ENCODE data around the gene CNGA1.
"Not testable (repeated sequence)": the region's sequence is repeated elsewhere in the genome, so short reads cannot be mapped to it uniquely, and the experiment has no call there.

CNGA1 gene

GRCh38 chr4:48027653-48028052, 11.2 kb upstream of the CNGA1 start:
- Histone ChIP-seq H3K9me3 (ENCODE audit: control insufficient read depth, low read depth, low read length) (no peaks in the 10 kb centered on the region), H3K4me3 (ENCODE audit: low read length) (no peak overlapping the region), H3K9ac (ENCODE audit: low read length) (no peak overlapping the region), H3K27me3 (ENCODE audit: control insufficient read depth, insufficient read depth, low read length) (no peaks in the 10 kb centered on the region), H3K36me3 (ENCODE audit: control insufficient read depth, low read depth, low read length) (peaks cover 3% of the 10 kb centered on the region), H3K27ac (ENCODE audit: low read length) (no peak overlapping the region), H3K4me1 (ENCODE audit: control insufficient read depth, low read depth, low read length) (peaks cover 25% of the 10 kb centered on the region)

- no peak overlapping the region for H3K9ac ChIP-seq (ENCODE audit: low read length)
- no peak overlapping the region for H3K4me3 ChIP-seq (ENCODE audit: low read length)
- H3K27me3 ChIP-seq (ENCODE audit: control insufficient read depth, insufficient read depth, low read length): no peaks in the 10 kb centered on the region
- H3K9me3 ChIP-seq (ENCODE audit: control insufficient read depth, low read depth, low read length): no peaks in the 10 kb centered on the region
- peaks cover 17% of the 10 kb centered on the region for H3K4me1 ChIP-seq (ENCODE audit: control insufficient read depth, low read depth, low read length)
- no peak overlapping the region for H3K27ac ChIP-seq (ENCODE audit: low read length)
- peaks cover 3% of the 10 kb centered on the region for H3K36me3 ChIP-seq (ENCODE audit: control insufficient read depth, low read depth, low read length)
These were observed 8.5 kb upstream of the CNGA1 start for GRCh38 chr4:48025005-48025404.

- peaks cover 13% of the 10 kb centered on the region for H3K4me1 ChIP-seq (ENCODE audit: control insufficient read depth, low read depth, low read length)
- H3K27ac ChIP-seq (ENCODE audit: low read length): no peak overlapping the region
- H3K9me3 ChIP-seq (ENCODE audit: control insufficient read depth, low read depth, low read length): no peaks in the 10 kb centered on the region
- no peaks in the 10 kb centered on the region for H3K27me3 ChIP-seq (ENCODE audit: control insufficient read depth, insufficient read depth, low read length)
- H3K36me3 ChIP-seq (ENCODE audit: control insufficient read depth, low read depth, low read length): peaks cover 3% of the 10 kb centered on the region
- no peak overlapping the region for H3K9ac ChIP-seq (ENCODE audit: low read length)
- no peak overlapping the region for H3K4me3 ChIP-seq (ENCODE audit: low read length)
These were observed 8.0 kb upstream of the CNGA1 start for GRCh38 chr4:48024522-48024921.

GRCh38 chr4:48022192-48022799, 5.8 kb upstream of the CNGA1 start:
- Histone ChIP-seq H3K27ac (ENCODE audit: low read length) (no peak overlapping the region), H3K4me3 (ENCODE audit: low read length) (no peak overlapping the region), H3K9ac (ENCODE audit: low read length) (no peak overlapping the region), H3K4me1 (ENCODE audit: control insufficient read depth, low read depth, low read length) (no peaks in the 10 kb centered on the region), H3K9me3 (ENCODE audit: control insufficient read depth, low read depth, low read length) (no peaks in the 10 kb centered on the region), H3K36me3 (ENCODE audit: control insufficient read depth, low read depth, low read length) (peaks cover 3% of the 10 kb centered on the region), H3K27me3 (ENCODE audit: control insufficient read depth, insufficient read depth, low read length) (peaks cover 14% of the 10 kb centered on the region)

GRCh38 chr4:48021100-48021499, 4.6 kb upstream of the CNGA1 start:
- H3K27ac ChIP-seq (ENCODE audit: low read length): no peak overlapping the region
- H3K27me3 ChIP-seq (ENCODE audit: control insufficient read depth, insufficient read depth, low read length): peaks cover 20% of the 10 kb centered on the region
- no peaks in the 10 kb centered on the region for H3K4me1 ChIP-seq (ENCODE audit: control insufficient read depth, low read depth, low read length)

GRCh38 chr4:48018112-48018511, 1.6 kb upstream of the CNGA1 start:
- H3K27ac ChIP-seq (ENCODE audit: low read length): no peak overlapping the region
- H3K9ac ChIP-seq (ENCODE audit: low read length): no peak overlapping the region
- H3K4me3 ChIP-seq (ENCODE audit: low read length): no peak overlapping the region
- H3K36me3 ChIP-seq (ENCODE audit: control insufficient read depth, low read depth, low read length): no peaks in the 10 kb centered on the region
- no peaks in the 10 kb centered on the region for H3K9me3 ChIP-seq (ENCODE audit: control insufficient read depth, low read depth, low read length)
- H3K27me3 ChIP-seq (ENCODE audit: control insufficient read depth, insufficient read depth, low read length): peaks cover 20% of the 10 kb centered on the region
- H3K4me1 ChIP-seq (ENCODE audit: control insufficient read depth, low read depth, low read length): no peaks in the 10 kb centered on the region

More at GRCh38 chr4:48021100-48021499, 4.6 kb upstream of the CNGA1 start:
- H3K36me3 ChIP-seq (ENCODE audit: control insufficient read depth, low read depth, low read length): no peaks in the 10 kb centered on the region
- no peak overlapping the region for H3K9ac ChIP-seq (ENCODE audit: low read length)
- no peaks in the 10 kb centered on the region for H3K9me3 ChIP-seq (ENCODE audit: control insufficient read depth, low read depth, low read length)
- H3K4me3 ChIP-seq (ENCODE audit: low read length): no peak overlapping the region

- Histone ChIP-seq H3K27ac (ENCODE audit: low read length) (no peak overlapping the region), H3K9ac (ENCODE audit: low read length) (peak overlapping the region; percentile 61)
These were observed 659 bp upstream of the CNGA1 start for GRCh38 chr4:48017108-48017571.

GRCh38 chr4:48015678-48016077, 803 bp downstream of the CNGA1 start:
- H3K9me3 ChIP-seq (ENCODE audit: control insufficient read depth, low read depth, low read length): no peaks in the 10 kb centered on the region
- H3K27ac ChIP-seq (ENCODE audit: low read length): no peak overlapping the region
- peak overlapping the region; percentile 43 for H3K9ac ChIP-seq (ENCODE audit: low read length)
- H3K4me1 ChIP-seq (ENCODE audit: control insufficient read depth, low read depth, low read length): no peaks in the 10 kb centered on the region
- H3K4me3 ChIP-seq (ENCODE audit: low read length): peak overlapping the region; percentile 96
- H3K36me3 ChIP-seq (ENCODE audit: control insufficient read depth, low read depth, low read length): no peaks in the 10 kb centered on the region
- peaks cover 20% of the 10 kb centered on the region for H3K27me3 ChIP-seq (ENCODE audit: control insufficient read depth, insufficient read depth, low read length)

More at GRCh38 chr4:48017108-48017571, 659 bp upstream of the CNGA1 start:
- Histone ChIP-seq H3K4me3 (ENCODE audit: low read length) (peak overlapping the region; percentile 96), H3K36me3 (ENCODE audit: control insufficient read depth, low read depth, low read length) (no peaks in the 10 kb centered on the region), H3K4me1 (ENCODE audit: control insufficient read depth, low read depth, low read length) (no peaks in the 10 kb centered on the region), H3K27me3 (ENCODE audit: control insufficient read depth, insufficient read depth, low read length) (peaks cover 20% of the 10 kb centered on the region), H3K9me3 (ENCODE audit: control insufficient read depth, low read depth, low read length) (no peaks in the 10 kb centered on the region)

- Histone ChIP-seq H3K9me3 (ENCODE audit: control insufficient read depth, low read depth, low read length) (peaks cover 2% of the 10 kb centered on the region), H3K27ac (ENCODE audit: low read length) (no peak overlapping the region), H3K4me3 (ENCODE audit: low read length) (no peak overlapping the region), H3K27me3 (ENCODE audit: control insufficient read depth, insufficient read depth, low read length) (peaks cover 20% of the 10 kb centered on the region), H3K36me3 (ENCODE audit: control insufficient read depth, low read depth, low read length) (no peaks in the 10 kb centered on the region), H3K4me1 (ENCODE audit: control insufficient read depth, low read depth, low read length) (no peaks in the 10 kb centered on the region), H3K9ac (ENCODE audit: low read length) (no peak overlapping the region)
These were observed 1.3 kb downstream of the CNGA1 start for GRCh38 chr4:48015216-48015615.

- peaks cover 14% of the 10 kb centered on the region for H3K9me3 ChIP-seq (ENCODE audit: control insufficient read depth, low read depth, low read length)
- no peaks in the 10 kb centered on the region for H3K36me3 ChIP-seq (ENCODE audit: control insufficient read depth, low read depth, low read length)
- H3K4me3 ChIP-seq (ENCODE audit: low read length): no peak overlapping the region
- no peaks in the 10 kb centered on the region for H3K4me1 ChIP-seq (ENCODE audit: control insufficient read depth, low read depth, low read length)
- no peak overlapping the region for H3K27ac ChIP-seq (ENCODE audit: low read length)
- H3K27me3 ChIP-seq (ENCODE audit: control insufficient read depth, insufficient read depth, low read length): peaks cover 11% of the 10 kb centered on the region
- no peak overlapping the region for H3K9ac ChIP-seq (ENCODE audit: low read length)
These were observed 3.7 kb downstream of the CNGA1 start for GRCh38 chr4:48012824-48013223.

GRCh38 chr4:48011722-48012121, 4.8 kb downstream of the CNGA1 start:
- peaks cover under 1% of the 10 kb centered on the region for H3K27me3 ChIP-seq (ENCODE audit: control insufficient read depth, insufficient read depth, low read length)

GRCh38 chr4:48010906-48011305, 5.6 kb downstream of the CNGA1 start:
- H3K4me1 ChIP-seq (ENCODE audit: control insufficient read depth, low read depth, low read length); H3K36me3 ChIP-seq (ENCODE audit: control insufficient read depth, low read depth, low read length); H3K27ac ChIP-seq (ENCODE audit: low read length); H3K27me3 ChIP-seq (ENCODE audit: control insufficient read depth, insufficient read depth, low read length); H3K9ac ChIP-seq (ENCODE audit: low read length); H3K4me3 ChIP-seq (ENCODE audit: low read length): not testable (repeated sequence)
- H3K9me3 ChIP-seq (ENCODE audit: control insufficient read depth, low read depth, low read length): peaks cover 31% of the 10 kb centered on the region

More at GRCh38 chr4:48011722-48012121, 4.8 kb downstream of the CNGA1 start:
- H3K9ac ChIP-seq (ENCODE audit: low read length): no peak overlapping the region
- no peak overlapping the region for H3K27ac ChIP-seq (ENCODE audit: low read length)
- no peaks in the 10 kb centered on the region for H3K36me3 ChIP-seq (ENCODE audit: control insufficient read depth, low read depth, low read length)
- H3K4me3 ChIP-seq (ENCODE audit: low read length): no peak overlapping the region
- peaks cover 24% of the 10 kb centered on the region for H3K9me3 ChIP-seq (ENCODE audit: control insufficient read depth, low read depth, low read length)
- no peaks in the 10 kb centered on the region for H3K4me1 ChIP-seq (ENCODE audit: control insufficient read depth, low read depth, low read length)
